K562 (cell line): Measurements from ENCODE around the gene ACTRT3. TPM values are rescaled to one million over a fixed set of nuclear protein-coding genes. Genes with fewer than 3 reads are reported as not detected.
A peak's percentile ranks its signal among the peaks of the same experiment; 100 is the strongest.

Source experiments
- ARID1B ChIP-seq: fragments of 450-650 bp; IDR thresholded peaks from 2 replicates; pipeline ENCODE4 v1.6.1; 2016; ENCODE audit warnings: antibody characterized with exemption, mild to moderate bottlenecking, inconsistent platforms
- CCAR2 ChIP-seq: fragments of 200-400 bp; formaldehyde crosslinking; IDR thresholded peaks from 2 replicates; pipeline ENCODE4 v1.6.1; 2017; ENCODE audit warnings: mild to moderate bottlenecking, low read depth, low read length
- CLOCK ChIP-seq: fragments of 250-450 bp; sonication (Bioruptor Pico); IDR thresholded peaks from 2 replicates; pipeline ENCODE4 v1.4.0; 2020; ENCODE audit warnings: mild to moderate bottlenecking, moderate library complexity, borderline replicate concordance
- FOSL1 ChIP-seq: fragments of 200-800 bp; sonication (Bioruptor generic); conservative IDR thresholded peaks from 2 replicates; pipeline ENCODE4 v1.6.1; 2016; ENCODE audit warnings: missing genetic modification characterization, missing compliant biosample characterization
- GMEB1 ChIP-seq: fragments of 250-450 bp; sonication (Bioruptor Pico); IDR thresholded peaks from 2 replicates; pipeline ENCODE4 v1.4.0; 2020; ENCODE audit warnings: mild to moderate bottlenecking
- HMG20A ChIP-seq: fragments of 450-650 bp; formaldehyde crosslinking; conservative IDR thresholded peaks from 2 replicates; pipeline ENCODE4 v1.4.0; 2020; ENCODE audit warnings: mild to moderate bottlenecking, mixed read lengths
- PHF21A ChIP-seq: fragments of 450-650 bp; IDR thresholded peaks from 2 replicates; pipeline ENCODE4 v1.6.1; 2017; ENCODE audit warnings: low read depth, borderline replicate concordance
- PTBP1 ChIP-seq: fragments of 200-400 bp; formaldehyde crosslinking; IDR thresholded peaks from 2 replicates; pipeline ENCODE4 v1.6.1; 2017; ENCODE audit warnings: low read depth, low read length
- SIN3A ChIP-seq, 2 experiments: fragments of 150-350 bp in 1 of 2; IDR thresholded peaks; 2 replicates each; pipeline ENCODE4 v1.6.1; 2011 to 2016; ENCODE audit warnings: borderline replicate concordance in 2 of 2, low read depth in 2 of 2, low read length in 2 of 2, mild to moderate bottlenecking in 2 of 2, moderate library complexity in 2 of 2; ENCODE audit not compliant: control insufficient read depth in 1 of 2
- TAF9B ChIP-seq: fragments of 450-650 bp; IDR thresholded peaks from 2 replicates; pipeline ENCODE4 v1.6.1; 2018; ENCODE audit warnings: mild to moderate bottlenecking; ENCODE audit not compliant: partially characterized antibody
- THAP12 ChIP-seq: fragments of 250-450 bp; sonication (Bioruptor Pico); IDR thresholded peaks from 2 replicates; pipeline ENCODE4 v1.9.0; 2021; ENCODE audit warnings: mild to moderate bottlenecking, inconsistent platforms
- TRIM24 ChIP-seq, 2 experiments: fragments of 450-650 bp; IDR thresholded peaks; 2 replicates each; pipeline ENCODE4 v1.6.1; 2016
- XRCC3 ChIP-seq: fragments of 450-650 bp; IDR thresholded peaks from 2 replicates; pipeline ENCODE4 v1.6.1; 2017; ENCODE audit warnings: mild to moderate bottlenecking, moderate library complexity
- ZBTB2 ChIP-seq: fragments of 450-650 bp; IDR thresholded peaks from 2 replicates; pipeline ENCODE4 v1.6.1; 2016; ENCODE audit warnings: antibody characterized with exemption
- ZNF143 ChIP-seq: sonication (generic); formaldehyde crosslinking; IDR thresholded peaks from 2 replicates; pipeline ENCODE4 v1.9.0; 2022; ENCODE audit warnings: mild to moderate bottlenecking, missing genetic modification reagents
- ZNF589 ChIP-seq: fragments of 200-800 bp; sonication (Bioruptor generic); IDR thresholded peaks from 2 replicates; pipeline ENCODE4 v1.6.1; 2016; ENCODE audit warnings: low read depth, missing genetic modification characterization, missing compliant biosample characterization
- ZNF695 ChIP-seq: fragments of 450-650 bp; formaldehyde crosslinking; IDR thresholded peaks from 2 replicates; pipeline ENCODE4 v1.4.0; 2020; ENCODE audit warnings: mild to moderate bottlenecking, moderate library complexity
- polyA plus RNA-seq, 8 experiments: library from polyadenylated mRNA; depleted of rRNA in 4 of 8; stranded (reverse) in 5 of 8; unstranded in 3 of 8; fragments of >200 nt; fragmentation: Nextera tagmentation in 2 of 8; fragmentation: Illumina TruSeq in 1 of 8; extraction: Ambion mirVana in 2 of 8; extraction: Trizol in 1 of 8; gene quantifications; 2 replicates each; pipeline versions ENCODE4 v1.2.1 to v1.2.3, GENCODE V29; 2011 to 2014; ENCODE audit warnings: inconsistent platforms in 1 of 8, missing spikeins in 1 of 8
- total RNA-seq, 7 experiments: library from RNA; depleted of rRNA in 6 of 7; stranded (reverse); fragments of >200 nt in 6 of 7; fragmentation: Illumina TruSeq in 2 of 7; extraction: Trizol in 2 of 7; gene quantifications; 2 replicates each; pipeline versions ENCODE4 v1.2.1 to v1.2.3, GENCODE V29; 2011 to 2021; ENCODE audit warnings: low replicate concordance in 1 of 7

ACTRT3 gene
- total and polyA plus RNA-seq, 9 of the 15 experiments (the other 6 are each of a cell fraction or from before 2014, with no cell fraction given), result 0.06 to 0.11 (median 0.07) TPM; not detected in 5

GRCh38 chr3:169772897-169773816 is 3.8 kb upstream of the ACTRT3 start, which contains the start of gene MYNN (continued):
- no peak for TF ChIP-seq CLOCK
- peak; percentile 50; the same call in 1 of the 2 replicates for TF ChIP-seq FOSL1 (tag)
- peak; percentile 15; the same call in 1 of the 2 replicates for TF ChIP-seq GMEB1
- TF ChIP-seq THAP12, result peak; percentile 65; the same call in 1 of the 2 replicates
- TF ChIP-seq ZNF695, result no peak
- TF ChIP-seq CCAR2, result no peak
- TF ChIP-seq TRIM24 (IDR thresholded peaks at IDR 0.05), result no peak
- TF ChIP-seq PHF21A, result no peak
- no peak for TF ChIP-seq XRCC3
- no peak for TF ChIP-seq ZNF143 (CRISPR knock-in tag)
- 0 out of 2 replicates have a peak, but pooled peaks have one; percentile 28 for TF ChIP-seq ARID1B
- TF ChIP-seq TAF9B, result peak; percentile 82
- peak; percentile 26 to 78; a peak in 3 of 4 replicates for TF ChIP-seq SIN3A (IDR thresholded peaks at IDR 0.05; ENCODE audit: borderline replicate concordance in 2 of 2, control insufficient read depth in 1 of 2, low read depth in 2 of 2, low read length in 2 of 2)
- TF ChIP-seq ZBTB2, result 0 out of 2 replicates have a peak, but pooled peaks have one; percentile 52
- no peak for TF ChIP-seq PTBP1
- no peak for TF ChIP-seq ZNF589 (CRISPR knock-in tag)
- TF ChIP-seq HMG20A (CRISPR knock-in tag), result no peak
